ENCODE measurements around the gene RPS6KA2. TPM values are rescaled to one million over a fixed set of nuclear protein-coding genes. Genes with fewer than 3 reads are reported as not detected.

RPS6KA2 gene
- total and polyA plus RNA-seq, 8 donors = 7.9 to 95.4 (median 22.9) TPM

DNA sequence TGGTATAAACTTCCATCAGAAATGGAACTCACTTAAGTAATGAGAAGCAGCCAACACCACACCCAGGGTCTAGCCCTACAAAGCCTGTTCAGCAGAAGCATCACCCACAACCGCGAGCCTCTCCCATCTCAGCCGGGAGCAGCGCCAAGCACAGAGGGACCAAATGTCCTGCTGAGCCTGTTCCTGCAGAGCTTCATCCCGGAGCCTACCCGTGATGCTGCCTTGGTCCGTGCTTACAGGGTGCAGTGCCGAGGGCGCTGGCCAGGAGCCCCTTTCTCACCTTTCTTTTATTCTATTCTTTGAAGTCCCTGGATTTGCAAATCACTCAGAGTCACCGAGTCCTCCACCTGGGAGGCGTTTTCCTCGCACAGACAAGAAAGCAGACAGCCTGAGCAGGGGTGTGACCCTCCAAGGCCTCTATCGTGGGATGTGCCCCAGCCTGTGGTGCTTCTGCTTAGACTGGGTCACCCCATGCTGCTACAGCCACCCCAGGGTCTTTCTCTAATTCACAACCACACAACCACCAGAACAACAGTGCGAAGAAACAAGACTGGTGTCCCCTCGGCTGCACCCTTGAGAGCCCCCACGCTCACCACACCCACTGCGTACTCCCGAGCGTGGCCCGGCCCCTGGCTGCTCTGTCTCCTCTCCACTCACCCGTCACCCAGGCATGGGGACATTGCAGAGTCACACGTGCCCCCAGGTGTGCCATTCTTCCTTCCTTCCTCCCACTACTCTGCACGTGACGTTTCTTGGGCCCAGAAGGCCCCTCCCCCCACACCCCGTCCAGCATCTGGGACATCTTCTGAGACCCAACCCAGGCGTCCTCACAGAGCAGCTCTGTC, 152.1 kb downstream of the RPS6KA2 start:
- TF ChIP-seq, protein P1, sequence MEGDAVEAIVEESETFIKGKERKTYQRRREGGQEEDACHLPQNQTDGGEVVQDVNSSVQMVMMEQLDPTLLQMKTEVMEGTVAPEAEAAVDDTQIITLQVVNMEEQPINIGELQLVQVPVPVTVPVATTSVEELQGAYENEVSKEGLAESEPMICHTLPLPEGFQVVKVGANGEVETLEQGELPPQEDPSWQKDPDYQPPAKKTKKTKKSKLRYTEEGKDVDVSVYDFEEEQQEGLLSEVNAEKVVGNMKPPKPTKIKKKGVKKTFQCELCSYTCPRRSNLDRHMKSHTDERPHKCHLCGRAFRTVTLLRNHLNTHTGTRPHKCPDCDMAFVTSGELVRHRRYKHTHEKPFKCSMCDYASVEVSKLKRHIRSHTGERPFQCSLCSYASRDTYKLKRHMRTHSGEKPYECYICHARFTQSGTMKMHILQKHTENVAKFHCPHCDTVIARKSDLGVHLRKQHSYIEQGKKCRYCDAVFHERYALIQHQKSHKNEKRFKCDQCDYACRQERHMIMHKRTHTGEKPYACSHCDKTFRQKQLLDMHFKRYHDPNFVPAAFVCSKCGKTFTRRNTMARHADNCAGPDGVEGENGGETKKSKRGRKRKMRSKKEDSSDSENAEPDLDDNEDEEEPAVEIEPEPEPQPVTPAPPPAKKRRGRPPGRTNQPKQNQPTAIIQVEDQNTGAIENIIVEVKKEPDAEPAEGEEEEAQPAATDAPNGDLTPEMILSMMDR (IDR thresholded peaks at IDR 0.05) = no peak
- Histone ChIP-seq H3K4me1 (no peaks in the 10 kb centered on the region), H3K36me3 (no peaks in the 10 kb centered on the region), H3K9me3 (no peaks in the 10 kb centered on the region), H3K27ac (no peak overlapping the region), H3K27me3 (no peaks in the 10 kb centered on the region), H3K4me3 (no peak overlapping the region)
- intact Hi-C loops (cut with DNase I) = no loop called here
- ATAC-seq (no peak), FAIRE-seq (no peak), DNase-seq (peak in 1 of 6 donors; percentile 41)
- 88 to 92% methylated on average over 24 to 26 of the region's 26 CpGs for WGBS, 2 donors

DNA sequence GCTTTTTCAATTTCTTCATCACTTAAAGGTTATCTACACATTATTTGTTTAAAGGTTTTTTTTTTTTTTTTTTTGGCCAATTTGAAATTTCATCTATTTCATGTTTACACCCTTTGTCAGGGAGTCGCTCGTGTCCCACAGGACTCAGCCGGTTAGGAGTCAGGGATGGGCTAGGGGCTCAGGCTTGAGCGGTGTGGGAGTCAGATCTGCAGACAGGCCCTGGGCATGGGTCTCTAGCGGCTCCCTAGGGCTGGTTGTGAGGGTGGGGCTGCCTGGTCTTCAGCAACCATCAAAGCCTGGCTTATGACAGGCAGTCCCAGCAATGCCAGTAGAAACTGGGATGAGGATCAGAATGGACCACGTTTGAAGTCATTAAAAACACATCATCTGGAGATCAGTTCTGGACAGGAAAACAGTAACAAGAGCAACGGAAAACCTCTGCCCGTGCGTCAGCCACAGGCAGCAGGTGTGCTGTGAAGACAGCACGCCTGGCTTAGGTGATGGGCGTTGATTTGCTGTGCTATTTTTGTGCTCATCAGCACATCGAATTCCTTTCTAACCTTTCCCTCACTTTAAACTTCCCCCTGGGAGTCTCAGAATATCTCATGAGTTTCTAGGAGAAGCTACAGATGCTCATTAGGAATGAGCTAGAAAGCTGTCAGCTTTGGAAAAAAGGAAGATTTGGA, 153.0 kb downstream of the RPS6KA2 start:
- FAIRE-seq (no peak), ATAC-seq (no peak), DNase-seq (no peak)
- H3K4me1 ChIP-seq = no peaks in the 10 kb centered on the region
- no peaks in the 10 kb centered on the region for H3K9me3 ChIP-seq
- WGBS, 2 donors = 84 to 90% methylated on average over 12 of the region's 12 CpGs
- intact Hi-C loops (cut with DNase I) = no loop called here
- H3K4me3 ChIP-seq = no peak overlapping the region
- H3K27me3 ChIP-seq = no peaks in the 10 kb centered on the region
- no peaks in the 10 kb centered on the region for H3K36me3 ChIP-seq
- no peak overlapping the region for H3K27ac ChIP-seq
- TF ChIP-seq, protein P1 (IDR thresholded peaks at IDR 0.05) = no peak

DNA sequence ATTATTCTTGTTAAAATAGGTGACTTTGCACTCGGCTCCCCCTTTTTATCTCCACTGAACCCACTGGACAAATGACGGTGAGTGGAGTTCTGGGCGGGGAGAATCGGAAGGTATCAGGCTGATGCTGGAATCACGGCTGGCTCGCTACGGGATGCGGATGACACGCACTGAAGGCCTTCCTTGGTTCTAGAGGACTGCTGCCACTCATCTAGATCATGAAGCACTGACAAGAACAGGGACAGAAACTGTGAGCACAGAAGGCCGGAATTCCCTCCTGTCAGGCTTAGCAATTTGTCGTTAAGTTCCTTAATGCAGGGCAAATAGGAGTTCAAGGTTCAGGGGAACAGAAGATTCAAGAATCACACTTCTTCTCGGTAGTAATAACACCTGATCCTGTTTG, 154.4 kb downstream of the RPS6KA2 start:
- Histone ChIP-seq H3K4me3 (no peak overlapping the region), H3K27me3 (no peaks in the 10 kb centered on the region), H3K27ac (no peak overlapping the region), H3K36me3 (no peaks in the 10 kb centered on the region), H3K4me1 (no peaks in the 10 kb centered on the region), H3K9me3 (no peaks in the 10 kb centered on the region)
- TF ChIP-seq, protein P1 (IDR thresholded peaks at IDR 0.05) = no peak
- WGBS, 2 donors = 87 to 88% methylated on average over 12 of the region's 12 CpGs
- no peak for FAIRE-seq
- intact Hi-C loops (cut with DNase I) = no loop called here
- no peak for ATAC-seq
- DNase-seq = no peak

DNA sequence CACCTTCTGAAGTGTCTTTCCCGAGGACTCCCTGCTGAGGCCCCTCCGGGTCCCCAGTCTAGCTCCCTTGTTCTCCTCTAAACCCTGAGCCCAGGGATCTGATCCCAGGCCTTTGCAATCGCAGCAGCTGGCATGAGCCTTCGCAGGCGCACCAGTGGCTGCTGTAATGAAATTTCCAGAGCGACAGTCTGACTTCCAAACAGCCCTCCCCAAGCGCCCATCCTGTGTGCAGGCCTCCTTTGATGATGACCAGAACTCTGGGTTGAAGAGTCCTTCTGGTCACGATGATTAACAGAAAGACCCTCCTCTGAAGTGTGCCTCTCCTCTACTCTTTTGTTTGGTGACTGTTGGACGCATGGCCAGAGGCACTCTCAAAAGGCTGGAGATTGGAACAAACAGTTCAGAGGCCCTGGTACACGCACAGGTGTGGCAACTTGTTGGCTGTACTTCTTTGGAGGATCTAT, 155.2 kb downstream of the RPS6KA2 start:
- WGBS, 2 donors = 81 to 87% methylated on average over 10 of the region's 10 CpGs
- TF ChIP-seq, protein P1 (IDR thresholded peaks at IDR 0.05) = no peak
- Histone ChIP-seq H3K9me3 (no peaks in the 10 kb centered on the region), H3K4me3 (no peak overlapping the region), H3K27ac (no peak overlapping the region), H3K27me3 (no peaks in the 10 kb centered on the region), H3K4me1 (no peaks in the 10 kb centered on the region), H3K36me3 (no peaks in the 10 kb centered on the region)
- ATAC-seq (no peak), FAIRE-seq (no peak), DNase-seq (no peak)
- intact Hi-C loops (cut with DNase I) = no loop called here
